SKM-1 treated with dmso at 0.1 percent for 144 hours (cell line): Measurements from ENCODE around the gene FOXL1.

ENCODE experiments used
- DNase-seq: peaks from one replicate; lab custom pipeline; 2025; ENCODE audit not compliant: unreplicated experiment; lab: John Stamatoyannopoulos, UW

The FOXL1 gene

DNA sequence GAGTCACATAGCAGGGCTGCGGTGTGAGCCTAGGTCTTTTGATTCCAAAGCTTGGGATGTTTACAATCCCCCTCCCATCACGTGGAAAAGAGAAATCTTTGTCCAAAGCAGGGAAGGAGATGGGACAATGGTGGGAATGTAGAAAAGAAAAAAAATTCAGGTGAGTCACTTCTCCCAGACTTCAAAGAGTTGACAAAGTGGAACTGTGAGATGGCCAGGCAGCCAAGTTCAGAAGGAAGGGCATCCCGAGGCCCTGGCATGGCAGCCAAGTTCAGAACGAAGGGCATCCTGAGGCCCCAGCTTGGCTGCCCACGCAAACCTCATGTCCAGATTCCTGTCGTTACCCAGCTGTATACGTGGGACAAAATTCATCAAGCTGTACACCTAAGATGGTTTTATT, 47.5 kb downstream of the FOXL1 start:
- no peak for DNase-seq

DNA sequence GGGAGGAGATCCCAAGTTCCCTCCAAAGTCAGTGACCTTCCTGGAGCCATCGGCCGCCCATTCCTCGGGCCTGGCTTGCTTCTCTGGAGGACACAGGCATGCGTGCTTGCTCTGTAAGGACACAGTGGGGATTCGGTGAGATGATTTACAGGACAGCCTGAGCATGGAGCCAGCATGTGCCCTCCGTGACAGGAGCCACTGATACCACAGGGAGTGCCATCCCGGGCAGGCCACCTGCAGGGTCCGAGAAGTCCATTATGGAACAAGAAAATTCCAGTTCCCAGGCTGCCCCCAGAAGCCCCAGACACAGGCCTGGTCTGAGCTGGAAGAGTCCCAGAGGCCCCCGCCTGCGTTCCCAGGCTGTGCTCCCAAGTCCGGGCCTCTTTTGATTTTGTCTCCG, 47.9 kb downstream of the FOXL1 start:
- DNase-seq, result no peak

DNA sequence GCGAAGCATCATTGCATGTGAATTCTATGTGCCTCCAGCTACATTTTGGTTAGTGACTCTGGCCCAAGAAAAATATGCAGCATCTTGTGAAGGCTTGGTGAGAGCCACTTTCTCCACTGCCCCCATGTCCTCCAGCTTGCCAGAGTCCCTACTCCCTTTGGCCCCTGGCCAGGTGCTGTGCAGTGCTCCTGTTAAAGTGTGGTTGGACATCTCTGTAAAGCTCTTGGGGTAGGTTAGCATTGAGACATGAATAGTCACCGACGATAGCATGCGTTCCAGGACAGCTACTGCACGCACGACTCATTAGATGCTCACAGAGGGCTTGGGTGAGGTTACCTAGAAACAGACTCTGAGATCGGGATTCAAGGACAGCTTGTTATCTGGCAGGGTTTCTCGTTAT, 48.6 kb downstream of the FOXL1 start:
- no peak for DNase-seq

DNA sequence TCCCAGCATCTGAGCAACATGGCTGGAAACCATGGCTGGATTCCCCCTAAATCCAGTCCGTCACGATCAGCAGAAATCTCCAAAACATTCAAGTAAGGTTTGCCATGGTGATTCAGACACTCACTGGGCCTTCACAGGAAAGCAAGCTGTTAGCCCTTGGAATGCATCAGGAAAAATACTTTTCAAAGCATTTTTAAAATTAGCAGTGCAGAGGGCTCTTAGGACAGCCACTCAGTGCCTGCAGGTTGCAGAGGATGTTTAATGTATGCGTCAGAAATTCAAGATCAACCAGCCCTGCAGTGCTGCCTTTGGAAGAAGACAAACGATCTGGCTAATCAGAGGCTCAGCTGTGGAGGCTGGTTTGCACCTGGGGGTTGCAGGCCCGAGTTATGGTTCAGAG, 50.3 kb downstream of the FOXL1 start:
- DNase-seq, result no peak

DNA sequence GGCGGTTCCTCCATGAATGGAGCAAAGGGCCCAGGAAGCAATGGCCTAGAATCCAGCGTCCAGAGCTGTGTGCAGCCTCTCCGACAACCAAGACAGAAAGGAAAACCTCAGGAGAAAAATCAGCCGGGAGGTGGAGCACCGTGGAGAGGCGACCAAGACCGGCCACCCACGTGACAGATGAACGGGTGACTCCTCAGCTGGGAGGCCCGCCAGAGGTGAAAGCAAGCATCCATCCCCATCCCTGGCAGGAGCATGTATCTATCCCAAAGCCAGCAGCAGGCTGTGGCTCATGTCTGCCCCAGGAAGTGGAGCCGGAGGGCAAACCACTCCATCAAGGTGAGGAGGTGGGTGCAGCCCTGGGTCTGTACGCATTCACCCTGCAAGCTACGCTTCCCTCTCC, 52.1 kb downstream of the FOXL1 start:
- no peak for DNase-seq

DNA sequence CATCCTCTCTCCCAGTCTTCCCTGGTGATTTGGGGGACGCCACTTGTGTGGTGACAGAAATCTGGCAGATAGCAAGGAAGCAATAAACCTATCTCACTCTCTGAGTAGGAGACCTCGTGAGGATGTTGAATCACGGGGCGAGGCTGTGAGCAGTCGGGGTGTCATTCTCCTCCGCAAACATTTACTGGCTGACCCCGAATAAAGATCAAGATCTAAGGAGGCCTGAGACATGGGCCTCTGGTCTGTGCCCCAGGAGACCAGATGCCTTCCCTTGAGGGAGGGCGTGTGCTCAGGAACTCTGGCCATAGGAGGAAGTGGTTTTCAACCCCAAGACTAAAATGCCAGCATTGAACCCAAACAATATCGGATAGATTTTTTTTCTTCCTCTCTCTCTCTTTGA, 53.1 kb downstream of the FOXL1 start:
- no peak for DNase-seq
